Upper lobe of left lung (tissue), 4 donors: ENCODE data around the gene MPDZ.

Experiments
- CTCF ChIP-seq, 6 experiments: fragments of 450-650 bp in 4 of 6; fragments of 200-600 bp in 2 of 6; sonication (generic) in 2 of 6; IDR thresholded peaks; one replicate each; pipeline ENCODE4 v1.5.1; 2016 to 2019; ENCODE audit warnings: antibody characterized with exemption in 6 of 6
- EP300 ChIP-seq, 4 donors: sonication (generic); formaldehyde crosslinking; IDR thresholded peaks; one replicate each; pipeline ENCODE4 v1.5.1; 2017; ENCODE audit warnings: antibody characterized with exemption in 4 of 4, control low read depth in 2 of 4
- POLR2A ChIP-seq, 4 donors: fragments of 450-650 bp; IDR thresholded peaks; one replicate each; pipeline ENCODE4 v1.5.1; 2016 to 2017; ENCODE audit warnings: antibody characterized with exemption in 4 of 4, mild to moderate bottlenecking in 2 of 4
- POLR2AphosphoS5 ChIP-seq, 2 donors: sonication (generic); formaldehyde crosslinking; IDR thresholded peaks; one replicate each; pipeline ENCODE4 v1.5.1; 2017; ENCODE audit warnings: antibody characterized with exemption in 2 of 2

DNA sequence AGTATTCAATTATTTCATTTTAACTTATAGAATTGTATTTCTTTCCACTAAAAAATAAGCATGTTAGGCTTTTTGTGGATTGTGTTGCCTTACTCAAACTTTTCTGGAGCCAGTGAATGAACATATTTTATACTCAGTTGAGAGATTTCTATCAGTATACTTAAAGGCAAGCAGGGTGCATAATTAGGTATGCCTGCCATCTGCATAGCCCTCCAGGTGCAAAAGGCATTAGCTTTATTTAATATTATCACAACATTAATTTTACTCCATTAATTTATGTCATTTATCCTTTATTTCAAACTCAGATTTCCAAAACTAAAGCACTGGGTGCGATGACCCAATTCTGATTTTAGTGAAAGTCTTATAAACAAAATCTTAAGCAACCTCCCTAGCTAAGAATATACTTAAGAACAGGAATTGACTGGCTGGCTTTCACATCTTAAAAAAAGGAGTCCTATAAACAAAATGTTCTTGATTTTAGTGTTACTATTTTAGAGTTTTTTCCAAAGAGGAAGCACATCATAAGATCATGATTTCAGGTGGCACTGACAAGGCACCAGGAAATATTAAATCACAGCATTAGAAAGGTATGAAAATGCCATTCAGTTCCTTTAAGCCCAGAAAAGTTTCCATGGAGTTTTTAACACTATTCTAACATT lies 178.4 kb downstream of the MPDZ start:
- TF ChIP-seq CTCF (IDR thresholded peaks at IDR 0.05) (no peak), POLR2A (IDR thresholded peaks at IDR 0.05) (no peak), POLR2AphosphoS5 (IDR thresholded peaks at IDR 0.05) (no peak), EP300 (IDR thresholded peaks at IDR 0.05) (no peak)
